GM12865 (cell line): ENCODE data around the gene ZNF326.

ENCODE experiments used
- DNase-seq: peaks from one replicate; pipeline ENCODE4 v3.0.0; 2010; ENCODE audit warnings: low read depth
- H3K4me3 ChIP-seq: 2 replicates; pipeline ENCODE4 v1.5.1; 2011; ENCODE audit warnings: mild to moderate bottlenecking, low read depth, low read length, control low read depth
- TF ChIP-seq, protein P1 (sequence below): IDR thresholded peaks from 2 replicates; pipeline ENCODE4 v1.5.1; 2011; ENCODE audit warnings: low read length, control low read depth, low read depth, inconsistent platforms; ENCODE audit not compliant: insufficient read depth; ENCODE audit errors: missing control alignments

ZNF326 gene, protein sequence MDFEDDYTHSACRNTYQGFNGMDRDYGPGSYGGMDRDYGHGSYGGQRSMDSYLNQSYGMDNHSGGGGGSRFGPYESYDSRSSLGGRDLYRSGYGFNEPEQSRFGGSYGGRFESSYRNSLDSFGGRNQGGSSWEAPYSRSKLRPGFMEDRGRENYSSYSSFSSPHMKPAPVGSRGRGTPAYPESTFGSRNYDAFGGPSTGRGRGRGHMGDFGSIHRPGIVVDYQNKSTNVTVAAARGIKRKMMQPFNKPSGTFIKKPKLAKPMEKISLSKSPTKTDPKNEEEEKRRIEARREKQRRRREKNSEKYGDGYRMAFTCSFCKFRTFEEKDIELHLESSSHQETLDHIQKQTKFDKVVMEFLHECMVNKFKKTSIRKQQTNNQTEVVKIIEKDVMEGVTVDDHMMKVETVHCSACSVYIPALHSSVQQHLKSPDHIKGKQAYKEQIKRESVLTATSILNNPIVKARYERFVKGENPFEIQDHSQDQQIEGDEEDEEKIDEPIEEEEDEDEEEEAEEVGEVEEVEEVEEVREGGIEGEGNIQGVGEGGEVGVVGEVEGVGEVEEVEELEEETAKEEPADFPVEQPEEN

DNA sequence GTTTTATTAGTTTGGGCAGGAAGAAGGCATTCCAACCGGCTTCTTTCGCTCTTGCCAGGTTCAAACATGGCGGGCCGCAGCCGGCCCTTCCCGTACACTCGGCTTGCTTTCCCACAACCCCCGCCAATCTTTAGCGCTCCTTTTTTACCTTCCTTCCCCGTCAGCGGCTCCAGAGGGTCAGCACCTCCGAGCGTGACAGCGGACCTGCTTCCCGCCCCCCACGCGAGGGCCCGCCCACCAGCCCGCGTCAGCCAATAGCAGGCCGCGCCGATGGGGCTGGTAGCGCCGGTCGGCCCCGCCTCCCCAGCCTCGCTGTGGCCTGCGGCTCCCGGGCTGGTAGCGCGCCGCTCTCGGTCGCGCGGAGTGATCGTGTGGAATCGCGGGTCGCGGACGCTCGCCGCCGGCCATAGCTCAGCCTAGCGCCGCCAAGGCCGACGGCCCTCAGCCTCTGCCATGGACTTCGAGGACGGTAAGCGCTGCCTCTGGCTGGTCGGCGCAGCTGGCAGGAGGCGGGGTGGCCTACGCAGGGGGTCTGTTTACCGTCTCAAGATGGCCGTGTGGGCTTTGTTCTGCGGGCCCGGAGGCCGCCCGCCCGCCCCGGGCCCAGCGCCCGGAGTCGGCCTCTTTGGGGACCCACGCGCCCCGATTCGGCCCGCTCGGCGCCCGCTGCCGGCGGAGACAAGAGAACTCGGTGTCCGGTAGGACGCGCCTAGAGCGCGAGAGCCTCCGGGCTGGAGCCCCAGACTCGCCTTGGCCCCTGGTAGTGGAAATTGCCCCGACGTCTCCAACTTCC is at the start of gene ZNF326:
TSS of gene ZNF326 (plus strand) at position 306 of the 793 bp plus-strand sequence. CDS start at position 454, 148 bp downstream.
- H3K4me3 ChIP-seq: peak within 1 kb of the TSS; percentile 72
- TF ChIP-seq, protein P1, sequence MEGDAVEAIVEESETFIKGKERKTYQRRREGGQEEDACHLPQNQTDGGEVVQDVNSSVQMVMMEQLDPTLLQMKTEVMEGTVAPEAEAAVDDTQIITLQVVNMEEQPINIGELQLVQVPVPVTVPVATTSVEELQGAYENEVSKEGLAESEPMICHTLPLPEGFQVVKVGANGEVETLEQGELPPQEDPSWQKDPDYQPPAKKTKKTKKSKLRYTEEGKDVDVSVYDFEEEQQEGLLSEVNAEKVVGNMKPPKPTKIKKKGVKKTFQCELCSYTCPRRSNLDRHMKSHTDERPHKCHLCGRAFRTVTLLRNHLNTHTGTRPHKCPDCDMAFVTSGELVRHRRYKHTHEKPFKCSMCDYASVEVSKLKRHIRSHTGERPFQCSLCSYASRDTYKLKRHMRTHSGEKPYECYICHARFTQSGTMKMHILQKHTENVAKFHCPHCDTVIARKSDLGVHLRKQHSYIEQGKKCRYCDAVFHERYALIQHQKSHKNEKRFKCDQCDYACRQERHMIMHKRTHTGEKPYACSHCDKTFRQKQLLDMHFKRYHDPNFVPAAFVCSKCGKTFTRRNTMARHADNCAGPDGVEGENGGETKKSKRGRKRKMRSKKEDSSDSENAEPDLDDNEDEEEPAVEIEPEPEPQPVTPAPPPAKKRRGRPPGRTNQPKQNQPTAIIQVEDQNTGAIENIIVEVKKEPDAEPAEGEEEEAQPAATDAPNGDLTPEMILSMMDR: no peak
- peak; percentile 97 for DNase-seq

DNA sequence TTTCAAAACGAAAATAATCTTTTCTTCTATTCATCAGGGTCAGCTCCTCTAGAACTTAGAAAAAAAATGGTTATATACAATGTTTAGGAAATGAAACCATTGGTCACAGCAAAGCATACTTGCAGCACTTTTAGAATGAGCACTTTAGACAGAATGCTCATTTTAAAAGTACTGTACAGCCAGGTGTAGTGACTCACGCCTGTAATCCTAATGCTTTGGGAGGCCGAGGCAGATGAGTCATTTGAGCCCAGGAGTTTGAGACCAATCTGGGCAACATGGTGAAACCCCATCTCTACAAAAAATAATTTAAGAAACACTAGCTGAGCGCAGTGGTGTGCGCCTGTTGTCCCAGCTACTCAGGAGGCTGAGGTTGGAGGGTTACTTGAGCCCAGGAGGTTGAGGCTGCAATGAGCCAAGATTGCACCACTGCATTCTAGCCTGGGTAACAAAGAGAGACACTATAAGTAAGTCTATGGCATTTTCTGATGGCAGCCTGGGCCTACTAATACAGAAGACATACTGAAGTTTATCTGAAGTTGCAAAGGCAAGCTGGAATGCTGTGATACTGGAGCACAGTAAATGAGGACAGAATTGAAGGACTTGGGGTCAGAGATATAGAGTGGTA is 48.9 kb upstream of the ZNF326 start:
- peak; percentile 85 for DNase-seq
- TF ChIP-seq, protein P1: no peak
- no peak overlapping the region for H3K4me3 ChIP-seq

DNA sequence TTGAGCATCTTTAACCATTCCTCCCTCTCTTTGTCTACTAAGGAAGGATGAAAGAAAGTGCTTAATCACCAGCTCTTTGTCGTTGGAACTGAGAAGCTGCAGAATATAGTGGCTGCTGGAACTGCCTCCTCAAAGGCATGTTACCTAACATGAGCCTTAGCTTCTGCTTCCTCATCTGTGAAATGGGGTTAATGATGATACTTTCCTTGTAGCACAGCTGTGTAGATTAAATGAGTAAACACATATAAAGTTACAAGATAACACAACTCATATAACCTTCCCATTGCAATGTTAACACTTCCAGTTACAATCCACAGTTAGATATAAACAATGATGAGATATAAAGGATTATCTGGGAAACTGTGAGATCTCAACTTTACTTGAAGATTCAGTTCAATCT is 48.4 kb upstream of the ZNF326 start:
- H3K4me3 ChIP-seq: no peak overlapping the region
- TF ChIP-seq, protein P1: no peak
- DNase-seq: no peak

DNA sequence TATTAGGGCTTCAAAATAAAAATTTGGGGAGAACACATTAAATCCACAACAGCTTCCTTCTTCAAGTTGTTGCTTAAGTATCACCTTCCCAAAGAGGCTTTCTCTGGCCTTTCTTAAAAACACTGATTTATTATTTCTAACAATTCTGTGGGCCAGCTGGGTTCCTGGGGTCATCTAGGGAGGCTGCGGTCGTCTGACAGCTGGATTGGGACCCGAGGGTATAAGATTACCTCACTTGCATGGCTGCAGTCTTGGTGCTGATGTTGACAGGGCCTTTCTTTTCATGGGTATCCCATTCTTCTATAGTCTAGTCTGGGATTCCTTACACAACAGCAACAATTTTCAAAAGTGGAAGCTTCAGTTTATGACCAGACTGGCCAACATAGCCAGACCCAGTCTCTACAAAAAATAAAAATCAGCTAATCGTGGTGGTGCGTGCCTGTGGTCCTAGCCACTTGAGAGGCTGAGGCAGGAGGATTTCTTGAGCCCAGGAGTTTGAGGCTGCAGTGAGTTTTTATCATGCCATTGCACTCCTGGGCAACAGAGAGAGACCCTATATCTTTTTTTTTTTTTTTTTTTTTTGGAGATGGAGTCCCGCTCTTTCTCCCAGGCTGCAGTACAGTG is 46.1 kb upstream of the ZNF326 start:
- no peak for DNase-seq
- TF ChIP-seq, protein P1: no peak
- no peak overlapping the region for H3K4me3 ChIP-seq

DNA sequence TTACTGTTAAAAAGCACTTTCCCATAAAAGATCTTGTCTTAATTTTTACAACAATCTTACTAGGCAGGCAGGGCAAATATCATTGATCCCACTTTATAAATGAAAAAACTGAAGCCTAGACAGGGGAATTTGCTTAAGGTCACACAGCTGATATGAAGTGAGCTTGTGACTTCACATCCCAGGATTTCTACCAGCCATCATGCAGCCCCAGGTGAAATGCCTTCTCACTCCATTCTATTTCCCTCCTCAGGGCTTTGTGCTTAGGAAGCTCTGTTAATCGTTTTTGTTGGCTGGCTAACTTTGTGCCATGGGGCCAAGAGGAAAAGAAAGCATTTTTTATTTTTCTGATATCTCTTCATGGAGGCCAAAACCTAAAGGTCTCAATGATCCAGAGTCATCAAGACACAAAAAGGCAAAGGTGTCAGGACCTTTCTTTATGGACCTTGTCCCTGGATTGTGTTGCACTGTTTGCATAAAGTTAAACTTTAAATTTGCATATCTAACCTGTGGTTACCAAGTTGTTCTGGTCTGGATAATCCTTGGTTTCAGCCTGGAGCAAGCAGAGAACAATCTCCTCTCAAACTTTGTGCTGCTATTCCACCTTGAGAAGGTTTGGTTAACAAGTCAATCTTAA is 44.8 kb upstream of the ZNF326 start:
- TF ChIP-seq, protein P1: no peak
- no peak overlapping the region for H3K4me3 ChIP-seq
- no peak for DNase-seq

DNA sequence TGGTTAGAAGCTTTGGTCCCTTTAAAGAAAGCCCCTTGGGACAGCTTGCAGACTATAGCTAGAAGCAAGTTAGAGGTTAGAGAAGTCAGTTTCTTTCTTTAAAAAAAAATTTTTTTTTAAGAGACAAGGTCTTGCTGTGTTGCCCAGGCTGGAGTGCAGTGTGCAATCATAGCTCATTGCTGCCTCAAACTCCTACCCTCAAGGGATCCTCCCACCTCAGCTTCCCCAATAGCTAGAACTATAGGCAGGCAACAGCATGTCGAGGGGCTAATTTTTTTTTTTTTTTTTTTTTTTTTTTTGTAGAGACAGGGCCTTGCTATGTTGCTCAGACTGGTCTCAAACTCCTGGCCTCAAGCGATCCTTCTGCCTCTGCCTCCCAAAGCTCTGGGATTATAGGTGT is 44.2 kb upstream of the ZNF326 start:
- TF ChIP-seq, protein P1: no peak
- DNase-seq: no peak
- no peak overlapping the region for H3K4me3 ChIP-seq
